Activated CD8-positive, alpha-beta memory T cell treated with anti-CD3 and anti-CD28 coated beads, Interleukin-2, amount 50 U/mL, for 1 hour (primary cell): ENCODE measurements around the gene DEK.
"Not testable (repeated sequence)": the region's sequence is repeated elsewhere in the genome, so short reads cannot be mapped to it uniquely, and the experiment has no call there.

Experiments used
- DNase-seq: peaks from one replicate; pipeline ENCODE4 v3.0.0-alpha.2; 2020; ENCODE audit errors: extremely low read depth

Gene DEK

GRCh38 chr6:18240230-18240629 is 24.1 kb downstream of the DEK start:
- DNase-seq, result no peak

GRCh38 chr6:18237167-18237566 is 27.2 kb downstream of the DEK start:
- no peak for DNase-seq

- DNase-seq, result no peak
Measured at GRCh38 chr6:18235524-18235923, 28.8 kb downstream of the DEK start.

- no peak for DNase-seq
Measured at GRCh38 chr6:18234564-18234963, 29.8 kb downstream of the DEK start.

- DNase-seq, result not testable (repeated sequence)
Measured at GRCh38 chr6:18233770-18234169, 30.6 kb downstream of the DEK start.

- not testable (repeated sequence) for DNase-seq
Measured at GRCh38 chr6:18231856-18232255, 32.5 kb downstream of the DEK start.

- DNase-seq, result not testable (repeated sequence)
Measured at GRCh38 chr6:18228590-18228989, 35.7 kb downstream of the DEK start.

- not testable (repeated sequence) for DNase-seq
Measured at GRCh38 chr6:18227166-18227565, 37.2 kb downstream of the DEK start.

- DNase-seq, result not testable (repeated sequence)
Measured at GRCh38 chr6:18226451-18227105, 37.8 kb downstream of the DEK start.

GRCh38 chr6:18221288-18221615 is 43.1 kb downstream of the DEK start:
- no peak for DNase-seq

GRCh38 chr6:18219591-18219990 is 44.7 kb downstream of the DEK start:
- DNase-seq, result no peak

- no peak for DNase-seq
Measured at GRCh38 chr6:18218233-18218632, 46.1 kb downstream of the DEK start.

- no peak for DNase-seq
Measured at GRCh38 chr6:18216411-18216810, 47.9 kb downstream of the DEK start.

- DNase-seq, result no peak
Measured at GRCh38 chr6:18215436-18215835, 48.9 kb downstream of the DEK start.

- DNase-seq, result no peak
Measured at GRCh38 chr6:18214003-18214402, 50.3 kb downstream of the DEK start.

- DNase-seq, result no peak
Measured at GRCh38 chr6:18213439-18213838, 50.9 kb downstream of the DEK start.

- no peak for DNase-seq
Measured at GRCh38 chr6:18212231-18212630, 52.1 kb downstream of the DEK start.

GRCh38 chr6:18211338-18211737 is 53.0 kb downstream of the DEK start:
- no peak for DNase-seq

GRCh38 chr6:18210707-18211106 is 53.6 kb downstream of the DEK start:
- DNase-seq, result no peak

- DNase-seq, result no peak
Measured at GRCh38 chr6:18209539-18210197, 54.7 kb downstream of the DEK start.

- DNase-seq, result not testable (repeated sequence)
Measured at GRCh38 chr6:18208778-18209177, 55.6 kb downstream of the DEK start.

- DNase-seq, result no peak
Measured at GRCh38 chr6:18207949-18208348, 56.4 kb downstream of the DEK start.

GRCh38 chr6:18207438-18207837 is 56.9 kb downstream of the DEK start:
- no peak for DNase-seq

GRCh38 chr6:18206591-18206990 is 57.7 kb downstream of the DEK start:
- DNase-seq, result no peak
